ENCODE data around the gene TIMM13.

Gene TIMM13

GRCh38 chr19:2454962-2455850 lies 27.8 kb upstream of the TIMM13 start:
- DNase-seq: no peak

- no peak for DNase-seq
Observed at GRCh38 chr19:2454199-2454961, 27.0 kb upstream of the TIMM13 start.

- DNase-seq: no peak
Observed at GRCh38 chr19:2453431-2454025, 26.1 kb upstream of the TIMM13 start.

- DNase-seq: no peak
Observed at GRCh38 chr19:2451741-2452140, 24.4 kb upstream of the TIMM13 start.

GRCh38 chr19:2451138-2451537 lies 23.8 kb upstream of the TIMM13 start:
- DNase-seq: no peak

DNA sequence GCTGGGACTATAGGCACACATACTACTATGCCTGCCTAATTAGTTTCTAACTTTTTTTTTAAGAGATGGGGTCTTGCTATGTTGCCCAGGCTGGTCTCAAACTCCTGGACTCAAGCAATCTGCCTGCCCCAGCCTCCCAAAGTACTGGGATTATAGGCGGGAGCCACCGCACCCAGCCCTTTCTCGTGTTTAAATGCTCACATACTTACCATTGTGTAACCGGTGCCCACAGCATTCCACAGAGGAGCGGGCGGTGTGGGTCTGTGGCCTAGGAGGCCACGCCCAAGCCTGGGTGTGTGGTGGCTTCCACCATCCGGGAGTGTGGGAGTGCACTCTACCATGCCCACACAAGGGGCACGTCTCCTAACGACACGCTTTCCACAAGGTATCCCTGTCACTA lies 21.6 kb upstream of the TIMM13 start:
- DNase-seq: no peak

DNA sequence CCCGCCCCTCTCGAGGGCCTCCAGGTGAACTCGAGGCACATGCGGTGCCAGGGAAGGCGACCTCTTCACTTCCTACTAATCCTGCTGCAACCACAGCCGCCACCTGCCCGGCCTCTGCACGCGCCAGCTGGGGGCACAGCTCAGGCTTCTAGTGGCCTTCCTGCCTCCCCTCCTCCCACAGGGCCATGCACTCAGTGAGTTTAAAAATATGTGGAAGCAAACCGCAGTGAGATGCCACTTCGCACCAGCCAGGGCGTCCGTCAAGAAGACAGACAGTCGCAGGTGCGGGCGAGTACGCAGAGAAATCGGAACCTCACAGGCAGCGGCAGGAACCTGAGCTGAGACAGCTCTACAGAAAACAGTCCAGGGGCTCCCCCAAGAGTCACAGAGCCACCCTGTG lies 19.0 kb upstream of the TIMM13 start:
- DNase-seq: no peak

DNA sequence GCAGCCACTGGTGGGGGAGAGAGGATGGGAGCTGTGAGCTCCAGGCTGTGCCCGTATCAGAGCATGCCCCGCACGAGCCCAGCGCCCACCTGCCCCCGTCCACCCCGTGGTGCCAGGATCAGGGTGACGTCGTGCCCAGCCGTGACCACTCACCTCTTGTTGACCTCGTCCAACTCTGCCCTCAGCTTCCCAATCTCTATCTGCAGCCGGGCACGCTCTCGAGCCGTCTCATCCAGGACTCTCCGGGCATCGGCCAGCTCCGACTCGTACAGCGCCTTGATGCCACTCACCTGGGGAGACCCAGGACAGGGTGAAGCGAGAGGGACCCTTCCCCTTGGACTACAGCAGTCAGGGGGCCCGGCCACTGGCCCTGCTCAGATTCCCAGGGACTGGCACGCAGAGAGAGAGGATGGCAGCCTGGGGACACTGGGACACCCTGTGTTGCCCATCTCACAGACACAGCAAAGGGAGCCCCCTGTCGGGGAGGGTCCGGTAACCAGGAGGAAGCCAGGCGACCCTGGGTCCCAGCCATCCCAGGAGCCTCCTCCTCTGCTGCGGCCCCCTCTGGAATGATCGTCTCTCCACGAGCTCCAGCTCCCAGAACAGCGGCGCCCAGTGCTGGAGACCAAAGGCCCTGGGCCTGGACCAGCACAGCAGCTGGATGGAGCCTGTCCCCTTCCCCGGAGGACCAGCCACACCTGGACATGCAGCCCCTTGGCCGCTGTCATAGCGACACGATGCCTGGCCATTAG lies 17.0 kb upstream of the TIMM13 start:
- no peak for DNase-seq

- no peak for DNase-seq
Observed at GRCh38 chr19:2443785-2444182, 16.4 kb upstream of the TIMM13 start.

- DNase-seq: no peak
Observed at GRCh38 chr19:2443116-2443784, 15.9 kb upstream of the TIMM13 start.

DNA sequence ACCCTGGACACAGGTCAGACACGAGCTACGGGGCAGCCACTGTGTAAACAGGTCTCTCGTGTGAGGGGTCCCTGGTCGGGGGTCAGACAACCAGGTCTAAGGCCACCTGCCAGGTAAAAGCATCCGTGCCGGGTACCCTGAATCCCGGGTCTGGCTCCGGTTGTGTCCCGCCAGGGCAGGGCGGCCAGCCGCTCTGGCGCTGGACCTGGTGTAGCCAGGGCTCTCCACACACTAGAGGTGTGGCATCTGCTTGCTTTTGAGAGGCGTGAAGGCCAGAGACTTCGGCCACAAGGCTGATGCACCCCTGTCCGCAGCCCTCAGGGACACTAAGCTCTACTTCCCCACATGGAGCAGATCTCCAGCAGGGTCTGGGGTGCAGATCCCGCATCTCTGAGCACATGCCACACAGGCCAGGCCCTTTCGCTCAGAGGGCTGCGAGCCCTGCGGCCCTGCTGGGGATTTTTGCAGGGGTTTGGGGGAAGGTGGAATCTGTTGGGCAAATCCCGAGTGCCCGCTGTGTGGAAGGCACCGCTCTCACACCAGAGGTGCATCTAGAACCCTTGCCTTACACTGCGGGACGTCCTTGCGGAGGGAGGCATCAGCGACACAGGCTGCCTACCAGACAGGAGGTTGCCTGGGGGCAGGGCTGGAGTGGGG lies 13.8 kb upstream of the TIMM13 start:
- no peak for DNase-seq

DNA sequence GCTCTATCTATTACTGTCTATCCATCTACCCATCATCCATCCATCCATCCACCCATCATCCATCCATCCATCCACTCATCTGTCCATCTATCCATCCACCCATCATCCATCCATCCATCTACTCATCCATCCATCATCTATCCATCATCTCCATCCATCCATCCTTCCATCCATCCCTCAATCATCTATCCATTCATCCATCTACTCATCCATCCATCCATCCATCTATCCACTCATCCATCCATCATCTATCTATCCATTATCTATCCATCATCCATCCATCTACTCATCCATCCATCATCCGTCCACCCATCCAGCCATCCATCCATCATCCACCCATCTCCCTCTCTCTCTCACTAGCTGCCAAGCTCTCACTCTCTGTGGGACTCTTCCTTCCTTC lies 13.1 kb upstream of the TIMM13 start:
- no peak for DNase-seq

- DNase-seq: no peak
Observed at GRCh38 chr19:2438178-2438577, 10.8 kb upstream of the TIMM13 start.

GRCh38 chr19:2436926-2437325 lies 9.5 kb upstream of the TIMM13 start:
- DNase-seq: no peak

DNA sequence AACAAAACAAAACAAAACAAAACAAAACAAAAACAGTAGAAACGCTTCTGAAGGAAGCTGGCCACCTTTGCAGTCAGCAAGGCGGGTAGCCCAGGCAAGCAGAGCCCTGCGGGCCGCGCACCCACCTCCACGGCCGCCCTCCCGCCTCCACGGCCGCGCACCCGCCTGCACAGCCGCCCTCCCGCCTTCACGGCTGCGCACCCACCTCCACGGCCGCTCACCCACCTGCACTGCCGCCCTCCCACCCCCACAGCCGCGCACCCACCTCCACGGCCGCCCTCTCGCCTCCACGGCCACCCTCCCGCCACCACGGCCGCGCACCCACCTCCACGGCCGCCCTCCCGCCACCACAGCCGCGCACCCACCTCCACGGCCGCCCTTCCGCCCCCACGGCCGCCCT lies 9.0 kb upstream of the TIMM13 start:
- no peak for DNase-seq

DNA sequence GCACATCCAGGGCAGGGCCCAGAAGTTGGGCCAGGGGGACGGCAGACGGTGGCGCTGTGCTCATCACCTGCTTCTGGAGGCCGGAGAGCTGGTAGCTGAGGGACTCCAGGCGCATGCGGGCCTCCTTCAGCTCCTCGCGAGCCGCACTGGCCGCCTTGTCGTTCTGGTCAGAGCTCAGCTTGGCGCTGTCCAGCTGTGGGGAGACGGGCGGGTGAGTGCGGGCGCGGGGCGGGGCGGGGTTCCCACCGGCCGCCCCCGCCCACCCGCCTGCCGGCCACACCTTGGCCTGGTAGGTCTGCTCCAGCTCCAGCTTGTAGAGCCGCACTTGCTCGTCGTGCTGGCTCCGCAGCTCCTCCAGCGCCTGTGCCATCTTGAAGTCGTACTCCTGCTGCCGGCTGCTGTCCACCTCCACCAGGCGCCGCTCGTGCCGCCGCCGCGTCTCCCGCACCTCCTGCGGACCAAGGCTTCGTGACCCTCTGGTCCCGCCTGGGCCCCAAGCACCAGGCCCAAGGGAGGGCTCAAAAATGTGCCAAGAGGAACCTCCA lies 7.4 kb upstream of the TIMM13 start:
- DNase-seq: no peak

GRCh38 chr19:2434267-2434666 lies 6.9 kb upstream of the TIMM13 start:
- no peak for DNase-seq

GRCh38 chr19:2433854-2434253 lies 6.5 kb upstream of the TIMM13 start:
- no peak for DNase-seq

GRCh38 chr19:2432131-2432848 lies 4.9 kb upstream of the TIMM13 start:
- DNase-seq: no peak

- DNase-seq: no peak
Observed at GRCh38 chr19:2431318-2432055, 4.1 kb upstream of the TIMM13 start.
